GM10266 (cell line): Measurements from ENCODE around the gene COX17.

ENCODE experiments used
- DNase-seq: peaks from one replicate; pipeline ENCODE4 v3.0.0; 2012; ENCODE audit errors: extremely low spot score
- CTCF ChIP-seq: IDR thresholded peaks from 2 replicates; pipeline ENCODE4 v1.5.1; 2012; ENCODE audit warnings: mild to moderate bottlenecking, low read depth; ENCODE audit not compliant: control insufficient read depth, insufficient read depth; ENCODE audit errors: missing control alignments

Gene COX17

GRCh38 chr3:119676771-119677640, at the start of gene COX17:
COX17 (minus strand) TSS chr3:119677406; CDS start chr3:119677310, 96 bp downstream.
- no peak for TF ChIP-seq CTCF

GRCh38 chr3:119726909-119727308, 49.7 kb upstream of the COX17 start:
- DNase-seq = no peak
- TF ChIP-seq CTCF = no peak

More at GRCh38 chr3:119676771-119677640, at the start of gene COX17:
- peak; percentile 94 for DNase-seq

- no peak for DNase-seq
- no peak for TF ChIP-seq CTCF
Observed at GRCh38 chr3:119723022-119723421, 45.8 kb upstream of the COX17 start.

GRCh38 chr3:119717520-119717919, 40.3 kb upstream of the COX17 start:
- no peak for TF ChIP-seq CTCF
- no peak for DNase-seq

GRCh38 chr3:119716998-119717397, 39.8 kb upstream of the COX17 start:
- TF ChIP-seq CTCF = no peak
- no peak for DNase-seq

- TF ChIP-seq CTCF = no peak
- no peak for DNase-seq
Observed at GRCh38 chr3:119715105-119715504, 37.9 kb upstream of the COX17 start.

GRCh38 chr3:119703820-119704531, 26.8 kb upstream of the COX17 start:
- DNase-seq = no peak
- no peak for TF ChIP-seq CTCF
